ENCODE results near the gene NSMF. TPM values are rescaled to one million over a fixed set of nuclear protein-coding genes. Genes with fewer than 3 reads are reported as not detected.

Gene NSMF
- total RNA-seq, 1 donor from 2014 or later = 20.7 TPM

GRCh38 chr9:137484551-137485315 lies 25.6 kb upstream of the NSMF start:
- no peak for ATAC-seq
- TF ChIP-seq CTCF (IDR thresholded peaks at IDR 0.05) = no peak
- peak; percentile 41 for DNase-seq

GRCh38 chr9:137482094-137482781 lies 23.1 kb upstream of the NSMF start:
- DNase-seq (peak; percentile 68), ATAC-seq (peak; percentile 51 to 52)
- Histone ChIP-seq H3K27ac (no peak overlapping the region), H3K27me3 (ENCODE audit: low read depth) (no peaks in the 10 kb centered on the region), H3K4me3 (no peak overlapping the region), H3K9me3 (no peaks in the 10 kb centered on the region), H3K36me3 (no peaks in the 10 kb centered on the region), H3K4me1 (peaks cover 5% of the 10 kb centered on the region)
- intact Hi-C loops (cut with DNase I) = no loop called here
- TF ChIP-seq CTCF (IDR thresholded peaks at IDR 0.05) = no peak

More at GRCh38 chr9:137484551-137485315, 25.6 kb upstream of the NSMF start:
- Histone ChIP-seq H3K9me3 (no peaks in the 10 kb centered on the region), H3K27ac (no peak overlapping the region), H3K27me3 (ENCODE audit: low read depth) (no peaks in the 10 kb centered on the region), H3K4me3 (no peak overlapping the region), H3K36me3 (no peaks in the 10 kb centered on the region), H3K4me1 (peaks cover 5% of the 10 kb centered on the region)
- intact Hi-C loops (cut with DNase I) = no loop called here

- no peak for TF ChIP-seq CTCF (IDR thresholded peaks at IDR 0.05)
- no peaks in the 10 kb centered on the region for H3K27me3 ChIP-seq (ENCODE audit: low read depth)
- H3K27ac ChIP-seq = no peak overlapping the region
- H3K4me1 ChIP-seq = peaks cover 5% of the 10 kb centered on the region
- intact Hi-C loops (cut with DNase I) = no loop called here
- ATAC-seq = no peak
- no peaks in the 10 kb centered on the region for H3K36me3 ChIP-seq
- peaks cover 6% of the 10 kb centered on the region for H3K9me3 ChIP-seq
- no peak overlapping the region for H3K4me3 ChIP-seq
- DNase-seq = no peak
These were observed 21.9 kb upstream of the NSMF start for GRCh38 chr9:137480686-137481683.

GRCh38 chr9:137479892-137480685 lies 21.0 kb upstream of the NSMF start:
- ATAC-seq = no peak
- intact Hi-C loops (cut with DNase I) = no loop called here
- H3K9me3 ChIP-seq = peaks cover 15% of the 10 kb centered on the region
- DNase-seq = no peak
- H3K27me3 ChIP-seq (ENCODE audit: low read depth) = no peaks in the 10 kb centered on the region
- no peak overlapping the region for H3K4me3 ChIP-seq
- peaks cover 5% of the 10 kb centered on the region for H3K4me1 ChIP-seq
- H3K36me3 ChIP-seq = no peaks in the 10 kb centered on the region
- no peak overlapping the region for H3K27ac ChIP-seq
- no peak for TF ChIP-seq CTCF (IDR thresholded peaks at IDR 0.05)
